ENCODE measurements around the gene PMIS2.
"Not testable (repeated sequence)": the region's sequence is repeated elsewhere in the genome, so short reads cannot be mapped to it uniquely, and the experiment has no call there.

The PMIS2 gene

GRCh38 chr19:35590875-35591274, 4.9 kb downstream of the PMIS2 start:
- DNase-seq (ENCODE audit: low read depth), result no peak

GRCh38 chr19:35592226-35592625, 6.3 kb downstream of the PMIS2 start:
- DNase-seq (ENCODE audit: low read depth), result no peak

DNA sequence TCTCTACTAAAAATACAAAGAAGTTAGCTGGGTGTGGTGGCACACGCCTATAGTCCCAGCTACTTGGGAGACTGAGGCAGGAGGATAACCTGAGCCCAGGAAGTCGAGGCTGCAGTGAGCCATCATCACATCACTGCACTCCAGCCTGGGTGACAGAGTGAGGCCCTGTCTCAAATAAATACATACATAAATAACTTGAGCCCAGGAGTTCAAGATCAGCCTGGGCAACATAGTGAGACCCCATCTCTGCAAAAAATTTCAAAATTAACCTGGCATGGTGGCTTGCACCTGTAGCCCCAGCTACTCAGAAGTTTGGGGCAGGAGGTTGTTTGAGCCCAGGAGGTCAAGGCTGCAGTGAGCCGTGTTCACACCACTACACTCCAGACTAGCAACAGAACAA, 9.1 kb downstream of the PMIS2 start:
- DNase-seq (ENCODE audit: low read depth), result not testable (repeated sequence)

- no peak for DNase-seq (ENCODE audit: low read depth)
Observed at GRCh38 chr19:35595928-35596327, 10.0 kb downstream of the PMIS2 start.

DNA sequence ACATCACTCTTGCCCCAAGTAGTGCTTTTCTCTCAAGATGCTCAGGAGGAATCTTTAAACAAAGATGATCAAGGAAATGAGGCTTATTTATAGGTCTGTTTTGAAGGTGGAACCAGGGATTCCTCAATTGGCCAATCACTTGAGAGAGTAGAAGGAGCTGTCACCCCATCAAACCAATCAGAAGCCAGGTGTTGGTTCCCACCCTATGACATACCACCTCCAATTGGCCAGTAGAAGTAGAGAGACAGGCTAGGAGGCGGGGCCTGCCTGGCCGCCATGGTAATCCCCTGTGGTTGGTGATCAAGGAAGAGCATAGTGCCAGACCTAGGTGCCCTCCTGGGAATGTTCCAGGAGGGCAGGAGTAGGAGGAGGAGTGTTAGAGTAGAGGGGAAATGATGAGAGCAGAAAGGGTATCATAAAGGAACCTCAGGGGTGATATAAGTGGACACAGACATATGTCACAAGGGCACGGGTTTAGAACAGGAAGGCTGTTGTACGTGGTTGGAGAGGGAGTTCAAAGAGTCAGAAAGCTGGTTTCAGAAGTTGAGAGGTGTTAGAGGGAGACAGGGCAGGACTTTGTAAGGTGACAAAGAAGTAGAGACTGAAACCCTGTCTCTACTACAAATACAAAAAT, 10.5 kb downstream of the PMIS2 start:
- no peak for DNase-seq (ENCODE audit: low read depth)

DNA sequence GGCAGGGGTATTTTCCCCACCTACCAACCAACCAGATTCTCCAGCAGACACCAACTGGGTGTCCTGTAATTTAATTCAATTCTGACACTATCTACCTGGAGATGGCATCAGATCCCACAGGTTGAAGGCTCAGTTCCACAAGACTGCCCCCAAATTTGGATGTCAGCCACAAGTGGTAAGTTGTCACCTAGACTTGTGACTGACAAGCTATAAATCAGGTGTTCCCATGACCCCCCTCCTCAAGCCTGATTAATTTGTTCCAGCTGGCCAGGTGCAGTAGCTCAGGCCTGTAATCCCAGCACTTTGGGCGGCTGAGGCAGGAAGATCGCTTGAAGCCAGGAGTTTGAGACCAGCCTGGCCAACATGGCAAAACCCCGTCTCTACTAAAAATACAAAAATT, 16.0 kb downstream of the PMIS2 start:
- no peak for DNase-seq (ENCODE audit: low read depth)

GRCh38 chr19:35604436-35604835, 18.5 kb downstream of the PMIS2 start:
- DNase-seq (ENCODE audit: low read depth), result not testable (repeated sequence)

DNA sequence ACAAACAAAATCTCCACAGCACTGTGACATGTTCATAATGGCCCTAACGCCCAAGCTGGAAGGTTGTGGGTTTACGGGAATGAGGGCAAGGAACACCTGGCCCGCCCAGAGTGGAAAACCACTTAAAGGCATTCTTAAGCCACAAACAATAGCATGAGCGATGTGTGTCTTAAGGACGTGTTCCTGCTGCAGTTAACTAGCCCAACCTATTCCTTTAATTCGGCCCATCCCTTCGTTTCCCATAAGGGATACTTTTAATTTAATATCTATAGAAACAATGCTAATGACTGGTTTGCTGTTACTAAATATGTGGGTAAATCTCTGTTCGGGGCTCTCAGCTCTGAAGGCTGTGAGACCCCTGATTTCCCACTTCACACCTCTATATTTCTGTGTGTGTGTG, 21.2 kb downstream of the PMIS2 start:
- not testable (repeated sequence) for DNase-seq (ENCODE audit: low read depth)

DNA sequence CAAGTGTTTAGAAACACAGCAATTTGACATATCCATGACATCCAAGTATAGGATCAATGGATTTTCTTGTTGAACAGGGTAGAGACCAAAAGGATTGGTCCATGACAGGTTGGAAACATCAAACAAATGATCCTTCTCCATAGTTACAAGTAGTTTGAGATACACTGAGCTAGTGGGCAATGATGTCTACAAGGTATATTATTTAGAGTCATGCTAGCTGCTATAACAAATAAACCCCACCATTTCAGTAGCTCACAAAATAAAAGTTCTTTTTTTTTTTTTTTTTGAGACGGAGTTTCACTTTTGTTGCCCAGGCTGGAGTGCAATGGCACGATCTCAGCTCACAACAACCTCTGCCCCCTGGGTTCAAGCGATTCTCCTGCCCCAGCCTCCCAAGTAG, 21.7 kb downstream of the PMIS2 start:
- DNase-seq (ENCODE audit: low read depth), result no peak

DNA sequence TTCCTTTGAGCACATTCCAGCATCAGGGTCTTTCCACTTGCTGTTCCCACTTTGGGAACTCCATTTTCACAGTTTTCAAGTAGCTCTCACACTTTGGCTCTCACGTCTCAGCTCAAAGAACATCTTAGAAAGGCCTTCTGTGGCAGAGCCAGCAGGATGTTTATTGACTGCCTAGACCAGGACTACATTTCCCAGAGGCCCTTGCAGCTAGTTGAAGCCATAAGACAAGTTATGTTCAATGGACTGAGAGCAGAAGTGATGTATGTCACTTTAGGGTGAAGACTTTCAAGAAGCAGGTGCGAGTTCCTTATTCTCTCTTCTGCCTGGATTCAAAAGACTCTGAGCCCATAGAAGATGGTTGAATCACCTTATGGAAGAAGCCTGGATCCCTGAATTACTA, 22.3 kb downstream of the PMIS2 start:
- no peak for DNase-seq (ENCODE audit: low read depth)

DNA sequence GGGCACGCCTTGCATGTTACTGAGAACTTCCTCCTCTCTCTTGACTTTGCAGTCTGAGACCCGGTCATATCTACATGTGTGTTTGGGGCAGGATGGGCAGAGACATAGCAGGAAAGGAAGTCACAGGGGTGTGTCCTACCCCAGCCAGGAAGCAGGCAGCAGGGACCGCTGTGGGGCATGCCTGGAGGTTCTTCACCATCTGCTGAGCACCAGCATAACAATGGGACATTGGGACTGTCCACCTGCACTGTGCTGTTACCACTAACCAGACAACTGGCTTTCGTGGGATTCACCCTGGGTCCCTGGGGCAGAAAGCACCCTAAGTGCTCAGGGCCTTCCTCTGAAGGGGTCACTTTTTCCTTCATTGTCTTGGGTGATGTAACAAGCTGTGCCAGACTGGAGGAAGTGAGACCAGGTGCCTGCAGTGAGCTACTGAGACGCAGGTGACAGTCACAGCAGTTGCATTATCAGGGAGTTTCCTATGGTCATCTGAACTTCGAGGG, 23.9 kb downstream of the PMIS2 start:
- DNase-seq (ENCODE audit: low read depth), result no peak

GRCh38 chr19:35612224-35612558, 26.2 kb downstream of the PMIS2 start:
- DNase-seq (ENCODE audit: low read depth), result no peak

- DNase-seq (ENCODE audit: low read depth), result peak; percentile 94
Observed at GRCh38 chr19:35612559-35613321, 26.8 kb downstream of the PMIS2 start, which contains the start of gene HAUS5. TSS of gene HAUS5 (plus strand) at chr19:35612735. CDS start at chr19:35612795, 60 bp downstream.

- DNase-seq (ENCODE audit: low read depth), result no peak
Observed at GRCh38 chr19:35613574-35613973, 27.6 kb downstream of the PMIS2 start.

- DNase-seq (ENCODE audit: low read depth), result no peak
Observed at GRCh38 chr19:35615036-35615435, 29.1 kb downstream of the PMIS2 start.

- DNase-seq (ENCODE audit: low read depth), result no peak
Observed at GRCh38 chr19:35618857-35619256, 32.9 kb downstream of the PMIS2 start.

DNA sequence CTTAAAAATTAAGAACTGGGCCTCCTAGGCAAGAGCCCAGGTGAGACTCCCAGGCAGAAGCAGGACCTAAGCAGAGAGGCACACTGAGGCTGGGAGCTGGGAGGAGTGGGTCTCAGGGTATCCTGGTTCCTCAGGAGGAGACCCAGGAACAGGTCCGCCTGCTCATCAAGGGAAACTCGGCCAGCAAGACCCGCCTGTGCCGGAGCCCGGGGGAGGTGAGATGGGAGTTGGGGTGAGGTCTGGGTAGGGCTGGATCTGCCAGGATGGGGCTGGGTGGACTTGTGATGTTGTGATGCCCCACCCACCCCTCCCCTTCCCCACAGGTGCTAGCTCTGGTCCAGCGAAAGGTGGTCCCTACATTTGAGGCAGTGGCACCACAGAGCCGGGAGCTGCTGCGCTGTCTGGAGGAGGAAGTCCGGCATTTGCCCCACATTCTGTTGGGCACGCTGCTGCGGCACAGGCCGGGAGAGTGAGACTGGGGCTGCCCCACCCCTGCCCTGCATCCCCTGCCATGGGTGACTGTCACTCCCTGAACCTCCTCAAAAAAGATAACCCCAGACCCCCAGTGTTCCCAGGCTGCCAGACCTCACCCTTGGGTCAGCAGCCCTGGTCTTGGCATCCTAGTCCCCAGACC, 33.4 kb downstream of the PMIS2 start:
- no peak for DNase-seq (ENCODE audit: low read depth)

DNA sequence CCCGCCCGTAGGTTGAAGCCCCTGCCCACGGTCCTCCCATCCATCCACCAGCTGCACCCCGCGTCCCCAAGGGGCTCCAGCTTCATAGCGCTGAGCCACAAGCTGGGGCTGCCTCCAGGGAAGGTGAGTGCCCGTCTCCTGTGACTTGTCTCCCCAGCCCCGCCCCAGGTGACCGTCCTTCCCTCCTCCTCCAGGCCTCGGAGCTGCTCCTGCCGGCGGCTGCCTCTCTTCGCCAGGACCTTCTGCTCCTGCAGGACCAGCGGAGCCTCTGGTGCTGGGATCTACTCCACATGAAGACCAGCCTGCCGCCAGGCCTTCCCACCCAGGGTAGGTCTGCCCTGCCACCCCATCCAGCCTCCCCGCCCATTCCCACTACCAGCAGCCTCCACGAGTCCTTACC, 34.0 kb downstream of the PMIS2 start:
- no peak for DNase-seq (ENCODE audit: low read depth)

- no peak for DNase-seq (ENCODE audit: low read depth)
Observed at GRCh38 chr19:35621708-35622107, 35.7 kb downstream of the PMIS2 start.

GRCh38 chr19:35622750-35623149, 36.8 kb downstream of the PMIS2 start:
- no peak for DNase-seq (ENCODE audit: low read depth)

GRCh38 chr19:35623327-35624010, 37.5 kb downstream of the PMIS2 start:
- no peak for DNase-seq (ENCODE audit: low read depth)

DNA sequence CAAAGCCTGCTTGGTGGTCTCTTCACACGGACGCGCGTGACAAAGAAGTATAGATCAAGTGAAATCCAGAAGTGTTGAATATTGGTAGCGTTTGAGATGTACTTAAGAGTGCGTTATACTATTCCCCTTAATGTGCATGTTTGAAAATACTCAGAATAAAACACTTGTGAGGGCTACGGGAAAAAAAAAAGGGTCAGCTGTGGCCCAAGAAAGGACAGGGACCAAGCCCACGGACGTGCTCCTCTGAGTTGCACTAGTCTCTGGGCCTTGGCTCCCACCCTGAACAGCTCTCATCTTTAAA, 42.2 kb downstream of the PMIS2 start:
- DNase-seq (ENCODE audit: low read depth), result no peak
